HG03196 (cell line): ENCODE results near the gene ERVK3-1.
"Not testable (repeated sequence)": the region's sequence is repeated elsewhere in the genome, so short reads cannot be mapped to it uniquely, and the experiment has no call there.

Experiments used
- ATAC-seq: cut with Tn5 transposase; IDR thresholded peaks from one replicate; pipeline ENCODE4 v1.9.1; 2021; ENCODE audit not compliant: unreplicated experiment

Gene ERVK3-1, protein sequence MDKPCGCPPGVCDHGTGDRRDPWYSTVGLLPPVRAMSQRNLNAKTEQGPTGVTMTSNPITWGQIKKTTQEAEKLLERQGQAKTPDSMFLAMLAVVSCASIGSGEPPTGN

DNA sequence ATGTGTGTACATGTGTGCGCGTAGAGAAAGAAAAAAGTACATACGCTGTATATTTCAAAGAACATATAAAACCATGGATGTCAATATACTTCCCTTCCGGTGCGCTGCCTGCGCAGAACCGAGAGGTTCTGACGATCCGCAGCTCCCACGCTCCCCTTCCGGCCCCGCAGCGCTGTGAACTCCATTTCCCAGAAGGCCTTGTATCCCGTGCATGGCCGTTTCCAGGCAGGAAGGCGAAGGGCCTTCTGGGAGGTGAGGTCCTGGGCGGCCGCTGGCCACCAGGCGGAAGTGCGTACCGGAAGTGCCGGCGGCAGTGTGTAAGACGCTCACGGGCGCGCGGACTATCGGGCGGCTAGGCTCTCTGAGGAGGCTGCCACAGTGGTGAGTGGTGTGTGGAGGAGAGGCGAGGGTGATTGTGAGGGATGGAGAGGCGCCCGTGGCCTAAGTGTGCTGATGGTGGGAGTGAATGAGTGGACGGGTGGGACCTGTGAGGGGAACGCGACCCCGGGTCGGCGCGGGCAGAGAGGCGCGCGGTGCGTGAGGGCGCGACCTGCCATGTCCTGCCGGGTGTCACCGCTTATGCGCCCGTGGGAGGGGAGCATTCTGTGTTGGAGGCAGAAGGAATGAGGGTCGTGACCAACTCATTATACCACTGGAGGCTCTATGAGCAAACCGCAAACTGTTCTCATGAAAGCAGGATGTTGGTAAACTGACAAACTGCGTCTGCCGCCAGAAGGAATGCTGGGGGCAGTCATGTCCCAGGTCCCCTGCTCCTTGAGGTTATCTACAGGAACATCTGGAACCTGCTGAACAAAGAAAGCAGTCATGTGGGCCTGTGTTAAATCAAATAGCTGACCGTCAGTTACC, at the start of gene ERVK3-1:
Gene ERVK3-1 (plus strand): TSS at position 313 of the 867 bp plus-strand sequence. CDS start 6,792 bp downstream, outside the sequence.
- ATAC-seq: peak; percentile 96

DNA sequence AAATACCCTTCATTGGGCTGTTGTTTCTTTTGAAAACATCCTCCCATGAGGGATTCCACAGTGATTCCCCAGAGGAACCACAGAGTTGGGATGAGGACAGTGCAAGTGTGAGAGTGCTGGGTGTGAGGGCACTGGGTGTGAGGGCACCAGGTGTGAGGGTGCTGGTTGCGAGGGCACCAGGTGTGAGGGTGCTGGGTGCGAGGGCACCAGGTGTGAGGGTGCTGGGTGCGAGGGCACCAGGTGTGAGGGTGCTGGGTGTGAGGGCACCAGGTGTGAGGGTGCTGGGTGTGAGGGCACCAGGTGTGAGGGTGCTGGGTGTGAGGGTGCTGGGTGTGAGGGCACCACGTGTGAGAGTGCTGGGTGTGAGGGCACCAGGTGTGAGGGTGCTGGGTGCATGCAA, 46.9 kb upstream of the ERVK3-1 start:
- not testable (repeated sequence) for ATAC-seq

DNA sequence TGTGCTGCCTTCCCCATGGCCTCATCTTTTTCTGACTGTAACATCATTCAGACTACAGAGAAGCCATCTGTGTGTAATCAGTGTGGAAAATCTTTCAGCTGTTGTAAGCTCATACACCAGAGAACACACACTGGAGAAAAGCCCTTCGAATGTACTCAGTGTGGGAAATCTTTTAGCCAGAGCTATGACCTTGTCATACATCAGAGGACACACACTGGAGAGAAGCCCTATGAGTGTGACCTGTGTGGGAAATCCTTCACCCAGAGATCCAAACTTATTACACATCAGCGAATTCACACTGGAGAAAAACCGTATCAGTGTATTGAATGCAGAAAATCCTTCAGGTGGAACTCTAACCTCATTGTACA, 43.6 kb upstream of the ERVK3-1 start:
- ATAC-seq: no peak

DNA sequence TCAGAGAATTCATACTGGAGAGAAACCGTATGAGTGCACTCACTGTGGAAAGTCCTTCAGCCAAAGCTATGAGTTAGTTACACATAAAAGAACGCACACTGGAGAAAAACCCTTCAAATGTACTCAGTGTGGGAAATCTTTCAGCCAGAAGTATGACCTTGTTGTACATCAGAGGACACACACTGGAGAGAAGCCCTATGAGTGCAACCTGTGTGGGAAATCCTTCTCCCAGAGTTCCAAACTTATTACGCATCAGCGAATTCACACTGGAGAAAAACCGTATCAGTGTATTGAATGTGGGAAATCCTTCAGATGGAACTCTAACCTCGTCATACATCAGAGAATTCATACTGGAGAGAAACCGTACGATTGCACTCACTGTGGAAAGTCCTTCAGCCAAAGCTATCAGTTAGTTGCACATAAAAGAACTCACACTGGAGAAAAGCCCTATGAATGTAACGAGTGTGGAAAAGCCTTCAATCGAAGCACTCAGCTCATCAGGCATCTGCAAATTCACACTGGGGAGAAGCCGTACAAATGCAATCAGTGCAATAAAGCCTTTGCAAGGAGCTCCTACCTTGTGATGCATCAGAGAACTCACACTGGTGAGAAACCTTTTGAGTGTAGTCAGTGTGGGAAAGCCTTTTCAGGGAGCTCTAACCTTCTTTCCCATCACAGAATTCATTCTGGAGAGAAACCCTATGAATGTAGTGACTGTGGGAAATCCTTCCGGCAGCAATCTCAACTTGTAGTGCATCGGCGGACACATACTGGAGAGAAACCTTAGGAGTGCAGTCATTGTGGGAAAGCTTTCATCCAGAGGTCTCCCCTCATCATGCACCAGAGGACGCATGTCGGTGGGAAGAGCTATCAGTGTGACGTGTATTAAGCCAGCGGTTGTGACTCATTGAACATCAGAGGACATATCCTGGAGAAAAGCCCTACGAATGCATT, 42.9 kb upstream of the ERVK3-1 start:
- ATAC-seq: no peak

DNA sequence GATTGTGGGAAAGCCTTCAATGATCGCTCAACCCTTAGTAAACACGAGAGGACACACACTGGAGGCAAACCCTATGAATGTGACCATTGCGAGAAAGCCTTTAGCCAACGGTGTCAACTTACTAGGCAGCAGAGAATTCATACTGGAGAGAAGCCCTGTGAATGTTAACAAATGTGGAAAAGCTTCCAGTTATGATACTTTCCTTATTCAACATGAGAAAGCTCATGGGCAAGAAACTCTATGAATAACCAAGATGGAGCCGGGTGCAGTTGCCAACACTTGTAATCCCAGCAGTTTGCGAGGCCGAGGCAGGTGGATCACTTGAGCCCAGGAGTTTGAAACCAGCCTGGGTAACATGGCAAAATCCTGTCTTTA, 42.3 kb upstream of the ERVK3-1 start:
- no peak for ATAC-seq

DNA sequence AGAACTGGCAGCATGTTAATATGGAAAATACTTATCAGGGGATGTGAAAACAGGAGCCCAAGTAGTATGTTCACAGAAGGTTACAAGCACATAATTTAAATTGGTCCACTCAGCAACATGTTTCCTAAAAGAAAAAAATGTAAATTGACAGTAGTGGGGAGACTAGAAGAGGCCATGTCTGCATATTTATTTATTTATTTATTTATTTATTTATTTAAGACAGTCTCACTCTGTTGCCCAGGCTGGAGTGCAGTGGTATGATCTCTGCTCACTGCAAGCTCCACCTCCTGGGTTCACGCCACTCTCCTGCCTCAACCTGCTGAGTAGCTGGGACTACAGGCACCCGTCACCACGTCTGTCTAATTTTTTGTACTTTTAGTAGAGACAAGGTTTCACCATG, 40.1 kb upstream of the ERVK3-1 start:
- no peak for ATAC-seq

DNA sequence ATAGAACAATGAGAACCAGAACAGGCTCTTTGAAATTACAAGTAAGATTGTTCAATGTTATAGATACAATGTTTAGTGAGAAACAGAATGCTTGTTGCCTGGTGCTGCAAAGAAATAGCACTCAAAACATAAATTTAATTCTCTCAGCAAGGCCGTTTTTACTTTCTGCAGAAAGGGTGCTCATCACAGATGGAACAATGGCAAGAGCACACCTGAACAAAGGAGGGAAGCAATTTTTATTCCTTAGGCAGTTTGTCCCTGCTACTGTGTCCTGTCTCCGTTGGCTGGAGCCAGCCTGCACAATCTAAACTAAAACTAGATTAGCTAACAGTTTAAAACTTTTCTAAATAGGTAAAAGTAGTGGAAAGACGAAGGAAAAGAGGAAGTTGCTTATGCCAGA, 36.8 kb upstream of the ERVK3-1 start:
- ATAC-seq: no peak

DNA sequence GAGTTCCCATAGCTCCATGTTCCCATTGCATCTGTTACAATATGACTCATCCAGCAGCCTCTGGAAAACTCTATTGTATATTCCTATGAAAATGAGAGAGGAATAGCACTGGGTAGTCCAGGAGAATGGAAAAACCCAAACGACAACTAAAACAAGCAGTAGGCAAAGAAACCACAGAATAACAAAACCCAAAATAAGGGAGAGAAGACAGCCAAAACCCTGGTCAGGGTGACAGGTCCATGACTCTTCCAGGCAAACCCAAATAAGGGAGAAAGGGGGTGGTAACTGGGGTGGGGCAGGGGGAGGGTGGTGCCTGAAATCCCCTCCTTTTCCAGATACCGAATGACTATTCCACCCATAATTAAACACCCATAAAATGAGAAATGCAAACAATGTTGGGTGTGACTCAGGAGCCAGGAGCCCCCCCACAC, 30.4 kb upstream of the ERVK3-1 start:
- ATAC-seq: no peak

DNA sequence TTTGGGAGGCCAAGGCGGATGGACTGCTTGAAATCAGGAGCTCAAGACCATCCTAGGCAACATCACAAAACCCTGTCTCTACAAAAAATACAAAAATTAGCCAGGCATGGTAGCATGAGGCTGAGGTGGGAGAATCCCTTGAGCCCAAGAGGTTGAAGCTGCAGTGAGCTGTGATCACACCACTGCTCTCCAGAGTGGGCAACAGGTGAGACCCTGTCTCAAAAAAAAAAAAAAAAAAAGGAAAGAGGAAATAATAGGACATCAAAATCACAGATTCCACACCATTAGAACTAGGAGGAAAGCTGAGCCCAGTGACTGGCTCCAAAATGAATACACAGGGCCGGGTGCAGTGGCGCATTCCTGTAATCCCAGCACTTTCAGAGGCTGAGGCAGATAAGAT, 29.6 kb upstream of the ERVK3-1 start:
- no peak for ATAC-seq

DNA sequence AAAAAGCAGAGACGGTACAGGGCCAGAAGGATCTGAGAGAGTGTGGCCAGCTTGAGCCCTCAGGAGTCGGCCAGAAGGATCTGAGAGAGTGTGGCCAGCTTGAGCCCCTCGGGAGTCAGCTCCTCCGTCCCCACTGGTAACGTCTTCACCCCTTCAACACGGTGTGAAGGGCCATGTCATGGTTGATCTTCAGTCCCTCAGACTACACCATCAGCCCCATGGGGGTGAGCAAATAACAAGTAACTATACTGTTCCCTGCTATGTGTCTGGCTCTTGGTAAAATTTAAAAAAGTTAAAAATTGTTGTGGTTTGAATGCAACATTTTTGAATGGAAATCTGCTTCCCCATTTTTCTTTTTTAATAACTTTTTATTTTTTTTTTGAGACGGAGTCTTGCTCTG, 28.0 kb upstream of the ERVK3-1 start:
- ATAC-seq: no peak

DNA sequence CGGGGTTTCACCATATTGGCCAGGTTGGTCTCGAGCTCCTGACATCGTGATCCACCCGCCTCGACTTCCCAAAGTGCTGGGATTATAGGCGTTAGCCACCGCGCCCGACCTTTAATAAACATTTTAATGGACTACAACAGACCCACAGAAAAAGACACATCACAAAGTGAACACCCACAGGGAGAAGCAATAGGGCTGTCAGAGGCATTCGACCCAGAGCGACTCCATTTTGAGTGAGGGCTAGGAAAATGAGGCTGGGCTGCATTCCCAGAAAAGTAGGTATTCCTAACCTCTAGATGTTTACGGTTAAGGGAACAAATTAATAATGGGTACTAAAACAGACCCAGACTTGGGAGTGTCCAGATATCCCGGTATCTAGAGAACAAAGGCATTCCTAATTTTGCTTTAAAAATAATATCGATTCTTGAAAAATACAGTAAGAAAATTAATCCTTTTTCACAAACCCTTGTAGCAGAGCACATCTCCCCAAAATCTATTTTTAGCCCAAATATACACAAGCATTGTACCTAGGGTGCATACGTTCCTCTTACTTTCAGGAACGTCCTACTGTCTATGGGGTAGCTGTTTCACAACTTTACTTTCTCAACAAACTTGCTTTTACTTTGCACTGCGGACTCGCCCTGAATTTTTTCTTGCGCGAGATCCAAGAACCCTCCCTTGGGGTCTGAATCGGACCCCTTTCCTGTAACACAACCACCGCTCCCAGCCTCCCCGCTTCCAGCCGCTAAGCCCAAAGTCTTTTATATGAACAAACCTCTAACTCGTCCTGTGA, 27.2 kb upstream of the ERVK3-1 start:
- no peak for ATAC-seq

DNA sequence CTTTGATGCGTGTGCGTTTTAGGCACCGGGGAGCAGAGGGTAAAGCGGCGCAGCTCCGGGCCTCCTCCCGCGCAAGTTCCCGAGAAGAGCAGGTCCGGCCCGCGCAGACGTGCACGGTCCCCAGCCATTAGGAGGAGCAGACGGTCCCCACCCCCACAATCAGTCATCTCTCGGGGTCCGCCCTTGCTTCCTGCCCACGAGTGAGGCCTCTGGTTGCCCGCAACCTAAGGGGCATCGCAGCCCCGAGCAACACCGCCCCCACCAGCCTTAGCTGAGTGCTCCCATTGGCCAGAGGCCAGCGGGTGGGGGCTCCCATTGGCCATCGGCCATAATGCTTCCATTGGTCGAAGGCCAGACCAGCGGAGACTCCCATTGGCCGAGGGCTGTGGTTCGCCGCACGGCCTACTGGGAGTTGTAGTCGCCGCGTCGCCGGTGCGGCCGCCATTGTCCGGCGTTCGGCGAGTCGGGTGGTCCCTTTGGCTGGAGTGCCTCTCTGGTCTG, 26.6 kb upstream of the ERVK3-1 start, which contains the start of gene ZNF8:
Gene ZNF8 (plus strand): TSS at position 415 of the 501 bp plus-strand sequence. CDS start 127 bp downstream, outside the sequence.
- ATAC-seq: peak; percentile 94

DNA sequence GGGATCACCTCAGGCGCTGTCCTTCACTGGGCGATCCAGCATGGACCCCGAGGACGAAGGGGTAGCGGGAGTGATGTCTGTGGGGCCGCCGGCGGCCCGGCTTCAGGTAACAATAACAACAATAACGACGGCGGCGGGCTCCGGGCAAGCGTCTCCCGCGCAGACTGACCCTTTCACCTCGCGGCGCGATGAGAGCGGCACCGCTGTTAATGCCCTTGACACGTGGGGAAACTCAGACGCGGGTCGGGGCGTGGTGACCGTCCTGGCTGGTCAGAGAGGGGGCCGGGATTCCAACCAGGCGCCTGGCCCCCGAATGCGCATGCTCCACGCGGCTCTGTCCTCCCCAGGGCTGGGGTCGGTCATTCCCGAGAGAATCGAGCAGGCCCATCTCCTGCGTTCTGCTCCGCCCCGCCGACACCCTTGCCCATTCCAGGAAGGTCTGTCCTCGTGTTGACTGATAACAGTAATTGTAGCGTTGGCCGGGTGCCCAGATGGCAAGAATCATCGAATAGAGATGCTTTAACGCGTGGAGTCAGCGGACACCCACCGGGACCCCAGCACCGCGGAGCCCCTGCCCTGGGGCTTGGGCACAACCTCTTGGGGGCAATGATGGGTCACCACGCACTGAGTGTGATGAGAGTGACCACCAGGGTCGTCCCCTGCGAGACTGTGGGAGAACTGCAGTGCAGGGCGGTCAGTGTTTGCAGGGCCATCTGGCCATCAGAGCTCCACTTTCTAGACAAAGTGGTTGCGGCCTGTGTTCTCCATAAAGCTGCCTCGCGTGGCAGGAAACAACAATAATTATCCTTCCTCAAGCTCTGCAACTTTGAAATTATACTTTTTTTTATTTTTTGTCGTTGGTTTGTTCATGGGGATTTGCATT, 25.9 kb upstream of the ERVK3-1 start:
- ATAC-seq: peak; percentile 15

DNA sequence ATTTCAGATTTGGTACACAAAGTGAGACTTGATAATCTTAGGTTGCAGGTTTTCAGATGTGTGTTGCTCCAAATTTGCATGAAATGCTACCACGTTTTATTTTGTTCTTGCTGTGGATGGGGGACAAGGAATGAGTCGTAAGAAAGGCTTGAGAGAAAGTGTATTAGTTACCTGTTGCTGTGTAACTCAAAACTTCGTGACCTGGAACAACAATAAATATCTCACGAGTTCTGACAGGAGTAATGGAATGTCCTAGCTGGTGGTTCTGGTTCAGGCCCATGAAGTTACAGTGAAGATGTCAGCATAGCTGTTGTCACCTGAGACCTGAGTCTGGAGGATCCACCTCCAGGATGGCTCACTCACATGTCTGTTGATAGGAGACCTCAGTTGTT, 25.3 kb upstream of the ERVK3-1 start:
- ATAC-seq: no peak

DNA sequence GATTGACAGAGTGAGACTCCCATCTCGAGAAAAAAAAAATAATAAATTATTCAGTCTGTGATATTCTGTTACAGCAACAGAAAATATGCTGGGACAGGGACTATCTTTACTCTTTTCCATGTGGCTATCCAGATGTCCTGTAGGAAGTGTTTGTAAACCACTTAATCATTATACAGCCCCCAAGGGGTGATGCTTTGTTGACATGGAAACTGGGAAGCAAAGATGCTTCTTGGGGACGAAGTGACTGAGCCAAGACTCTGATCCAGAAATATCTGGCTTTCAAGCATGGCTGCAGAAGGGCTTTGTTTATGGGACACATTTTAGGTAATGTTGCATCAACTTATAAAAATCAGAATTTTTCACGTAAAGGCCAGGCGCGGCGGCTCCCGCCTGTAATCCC, 21.0 kb upstream of the ERVK3-1 start:
- no peak for ATAC-seq

DNA sequence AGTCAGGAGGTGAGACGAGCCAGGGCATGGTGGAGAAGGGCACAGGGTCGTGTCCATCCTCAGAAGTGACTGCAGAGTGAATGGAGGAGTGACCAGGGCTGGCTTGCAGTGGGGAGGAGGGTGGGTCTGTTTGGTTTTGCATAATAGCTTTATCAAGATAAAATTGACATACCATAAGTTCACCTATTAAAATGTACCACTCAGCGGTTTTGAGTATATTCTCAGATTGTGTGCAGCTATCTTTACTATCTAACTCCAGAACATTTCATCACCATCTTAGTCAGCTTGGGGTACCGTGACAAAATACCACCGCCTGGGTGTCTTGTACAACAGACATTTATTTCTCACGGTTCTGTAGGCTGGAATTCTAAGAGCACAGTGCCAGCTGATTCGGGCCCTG, 13.2 kb upstream of the ERVK3-1 start:
- no peak for ATAC-seq

DNA sequence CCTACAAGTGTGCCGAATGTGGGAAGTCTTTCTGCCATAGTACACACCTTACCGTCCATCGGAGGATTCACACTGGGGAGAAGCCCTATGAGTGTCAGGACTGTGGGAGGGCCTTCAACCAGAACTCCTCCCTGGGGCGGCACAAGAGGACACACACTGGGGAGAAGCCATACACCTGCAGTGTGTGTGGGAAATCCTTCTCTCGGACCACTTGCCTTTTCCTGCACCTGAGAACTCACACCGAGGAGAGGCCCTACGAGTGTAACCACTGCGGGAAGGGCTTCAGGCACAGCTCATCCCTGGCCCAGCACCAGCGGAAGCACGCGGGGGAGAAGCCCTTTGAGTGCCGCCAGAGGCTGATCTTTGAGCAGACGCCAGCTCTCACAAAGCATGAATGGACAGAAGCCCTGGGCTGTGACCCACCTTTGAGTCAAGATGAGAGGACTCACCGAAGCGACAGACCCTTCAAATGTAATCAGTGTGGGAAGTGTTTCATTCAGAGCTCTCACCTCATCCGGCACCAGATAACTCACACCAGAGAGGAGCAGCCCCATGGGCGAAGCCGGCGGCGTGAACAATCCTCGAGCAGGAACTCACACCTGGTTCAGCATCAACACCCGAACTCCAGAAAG, 10.3 kb upstream of the ERVK3-1 start:
- no peak for ATAC-seq

DNA sequence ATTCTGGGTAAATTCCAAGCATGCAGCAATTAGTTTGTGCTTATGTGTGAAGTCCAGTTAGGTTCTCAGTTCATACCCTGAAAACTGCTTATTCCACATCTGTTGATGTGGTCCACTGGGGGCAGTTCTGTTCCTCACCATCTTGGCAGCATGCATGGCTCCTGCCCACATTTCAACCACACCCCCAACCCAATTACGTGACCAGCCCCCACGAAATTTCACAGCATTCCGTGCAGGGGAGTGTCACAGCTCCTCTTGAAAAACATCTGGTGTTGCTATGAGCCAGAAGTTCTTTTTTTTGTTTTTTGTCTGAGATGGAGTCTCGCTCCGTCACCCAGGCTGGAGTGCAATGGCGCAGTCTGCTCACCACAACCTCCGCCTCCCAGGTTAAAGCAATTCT, 9.1 kb upstream of the ERVK3-1 start:
- no peak for ATAC-seq

DNA sequence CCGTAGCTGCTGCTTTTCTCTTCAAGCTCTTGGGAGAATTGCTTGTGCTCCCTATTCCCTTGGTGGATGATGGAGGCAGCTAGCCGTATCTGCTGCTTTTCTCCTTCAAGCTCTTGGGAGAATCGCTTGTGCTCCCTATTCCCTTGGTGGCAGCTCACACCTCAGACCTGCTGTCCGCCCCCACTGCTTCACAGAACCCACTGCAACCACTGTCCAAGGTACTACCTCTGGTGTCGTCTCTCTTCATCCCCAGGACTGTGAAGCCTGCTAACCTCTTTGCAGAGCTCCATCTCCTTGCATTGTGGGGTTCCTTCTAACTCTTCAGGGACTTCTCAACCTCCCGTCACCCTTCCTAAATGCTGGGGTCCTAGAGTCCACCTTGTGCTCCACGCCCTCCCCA, 4.6 kb upstream of the ERVK3-1 start:
- ATAC-seq: no peak
